ENCODE measurements around the gene MBNL1. TPM values are rescaled to one million over a fixed set of nuclear protein-coding genes. Genes with fewer than 3 reads are reported as not detected.

The MBNL1 gene
- total RNA-seq, 4 donors from 2014 or later = 152 to 286 (median 228) TPM

DNA sequence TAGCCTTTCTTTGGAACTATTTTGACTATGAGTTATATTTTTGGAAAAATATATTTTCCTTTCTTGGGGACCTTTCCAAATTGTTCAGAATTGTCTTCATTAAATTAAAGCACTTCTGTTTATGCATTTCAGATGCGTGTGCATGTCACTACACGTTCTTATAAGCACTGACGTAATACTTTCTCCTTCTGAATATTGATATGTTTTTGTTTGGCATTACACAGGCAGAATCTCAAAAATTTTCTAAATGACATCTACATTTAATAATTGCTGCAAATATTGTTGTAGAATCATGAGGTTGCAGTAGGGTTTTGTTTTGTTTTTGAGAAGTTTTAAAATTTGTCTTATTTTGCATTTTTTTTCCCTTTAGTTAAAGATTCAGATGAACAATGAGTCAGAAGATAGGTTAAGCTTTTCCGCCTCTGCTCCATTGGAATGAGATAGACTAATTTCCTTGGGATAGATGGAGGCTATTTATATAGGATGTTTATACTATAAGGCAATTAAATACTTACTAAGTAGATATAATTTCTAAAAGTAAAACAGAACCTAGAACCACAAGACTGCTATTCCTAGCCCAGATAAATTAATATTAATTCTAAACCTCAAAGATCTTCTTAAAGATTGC is 110.8 kb downstream of the MBNL1 start:
- no peak overlapping the region for H3K4me3 ChIP-seq (ENCODE audit: low read depth, poor library complexity, severe bottlenecking)
- TF ChIP-seq POLR2A (IDR thresholded peaks at IDR 0.05) = no peak
- TF ChIP-seq, protein P1, sequence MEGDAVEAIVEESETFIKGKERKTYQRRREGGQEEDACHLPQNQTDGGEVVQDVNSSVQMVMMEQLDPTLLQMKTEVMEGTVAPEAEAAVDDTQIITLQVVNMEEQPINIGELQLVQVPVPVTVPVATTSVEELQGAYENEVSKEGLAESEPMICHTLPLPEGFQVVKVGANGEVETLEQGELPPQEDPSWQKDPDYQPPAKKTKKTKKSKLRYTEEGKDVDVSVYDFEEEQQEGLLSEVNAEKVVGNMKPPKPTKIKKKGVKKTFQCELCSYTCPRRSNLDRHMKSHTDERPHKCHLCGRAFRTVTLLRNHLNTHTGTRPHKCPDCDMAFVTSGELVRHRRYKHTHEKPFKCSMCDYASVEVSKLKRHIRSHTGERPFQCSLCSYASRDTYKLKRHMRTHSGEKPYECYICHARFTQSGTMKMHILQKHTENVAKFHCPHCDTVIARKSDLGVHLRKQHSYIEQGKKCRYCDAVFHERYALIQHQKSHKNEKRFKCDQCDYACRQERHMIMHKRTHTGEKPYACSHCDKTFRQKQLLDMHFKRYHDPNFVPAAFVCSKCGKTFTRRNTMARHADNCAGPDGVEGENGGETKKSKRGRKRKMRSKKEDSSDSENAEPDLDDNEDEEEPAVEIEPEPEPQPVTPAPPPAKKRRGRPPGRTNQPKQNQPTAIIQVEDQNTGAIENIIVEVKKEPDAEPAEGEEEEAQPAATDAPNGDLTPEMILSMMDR (IDR thresholded peaks at IDR 0.05) = no peak
- WGBS, 2 donors = 59 to 65% methylated on average over 4 of the region's 4 CpGs
- intact Hi-C loops (cut with DNase I; ENCODE audit: low total_unique reads) = no loop called here
- no peak for DNase-seq (ENCODE audit: low spot score in 2 of 2)

DNA sequence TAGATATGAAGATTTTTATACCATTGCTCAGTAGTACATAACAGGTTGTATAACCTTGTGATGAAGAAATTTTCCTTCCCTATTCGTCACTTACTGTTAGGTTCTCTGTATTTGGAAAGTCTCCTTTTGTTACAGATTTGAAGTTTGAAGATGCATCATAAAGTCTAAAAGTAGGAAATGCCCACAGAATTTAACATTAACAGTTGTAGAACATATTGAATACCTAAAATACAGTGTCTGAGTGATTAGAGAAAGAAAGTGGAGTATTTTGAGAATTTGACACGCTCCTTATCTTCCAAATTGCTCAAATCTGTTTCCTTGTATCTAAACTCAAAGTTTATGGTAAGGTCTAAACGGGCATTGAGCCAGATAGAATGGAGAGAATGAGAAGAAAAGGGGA is 111.3 kb downstream of the MBNL1 start:
- no peak overlapping the region for H3K4me3 ChIP-seq (ENCODE audit: low read depth, poor library complexity, severe bottlenecking)
- TF ChIP-seq POLR2A (IDR thresholded peaks at IDR 0.05) = no peak
- TF ChIP-seq, protein P1 (IDR thresholded peaks at IDR 0.05) = no peak
- DNase-seq (ENCODE audit: low spot score in 2 of 2) = no peak
- 66 to 75% methylated on average over 3 of the region's 3 CpGs for WGBS, 2 donors
- intact Hi-C loops (cut with DNase I; ENCODE audit: low total_unique reads) = no loop called here

DNA sequence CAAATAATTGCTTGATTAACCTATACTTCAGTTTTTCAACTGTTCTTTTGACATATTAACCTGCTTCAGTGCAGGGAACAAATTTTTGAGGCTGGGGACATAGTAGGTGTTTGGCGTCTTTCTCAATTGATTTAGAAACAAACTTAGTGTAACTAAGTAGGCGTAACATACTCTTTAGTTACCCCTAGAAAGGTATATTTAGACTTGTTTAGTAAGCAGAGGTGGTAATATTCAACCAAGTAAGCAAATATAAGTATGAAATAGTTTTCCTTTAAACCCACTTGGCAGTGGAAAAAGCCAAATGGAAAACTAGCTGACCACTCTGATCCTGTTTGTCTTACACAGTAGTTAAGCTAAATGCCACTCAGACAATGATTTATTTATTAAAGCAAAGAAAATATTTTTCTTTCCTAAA is 113.2 kb downstream of the MBNL1 start:
- 70 to 81% methylated on average over 2 of the region's 2 CpGs for WGBS, 2 donors
- no peak overlapping the region for H3K4me3 ChIP-seq (ENCODE audit: low read depth, poor library complexity, severe bottlenecking)
- TF ChIP-seq, protein P1 (IDR thresholded peaks at IDR 0.05) = no peak
- no peak for TF ChIP-seq POLR2A (IDR thresholded peaks at IDR 0.05)
- no peak for DNase-seq (ENCODE audit: low spot score in 2 of 2)
- intact Hi-C loops (cut with DNase I; ENCODE audit: low total_unique reads) = no loop called here

DNA sequence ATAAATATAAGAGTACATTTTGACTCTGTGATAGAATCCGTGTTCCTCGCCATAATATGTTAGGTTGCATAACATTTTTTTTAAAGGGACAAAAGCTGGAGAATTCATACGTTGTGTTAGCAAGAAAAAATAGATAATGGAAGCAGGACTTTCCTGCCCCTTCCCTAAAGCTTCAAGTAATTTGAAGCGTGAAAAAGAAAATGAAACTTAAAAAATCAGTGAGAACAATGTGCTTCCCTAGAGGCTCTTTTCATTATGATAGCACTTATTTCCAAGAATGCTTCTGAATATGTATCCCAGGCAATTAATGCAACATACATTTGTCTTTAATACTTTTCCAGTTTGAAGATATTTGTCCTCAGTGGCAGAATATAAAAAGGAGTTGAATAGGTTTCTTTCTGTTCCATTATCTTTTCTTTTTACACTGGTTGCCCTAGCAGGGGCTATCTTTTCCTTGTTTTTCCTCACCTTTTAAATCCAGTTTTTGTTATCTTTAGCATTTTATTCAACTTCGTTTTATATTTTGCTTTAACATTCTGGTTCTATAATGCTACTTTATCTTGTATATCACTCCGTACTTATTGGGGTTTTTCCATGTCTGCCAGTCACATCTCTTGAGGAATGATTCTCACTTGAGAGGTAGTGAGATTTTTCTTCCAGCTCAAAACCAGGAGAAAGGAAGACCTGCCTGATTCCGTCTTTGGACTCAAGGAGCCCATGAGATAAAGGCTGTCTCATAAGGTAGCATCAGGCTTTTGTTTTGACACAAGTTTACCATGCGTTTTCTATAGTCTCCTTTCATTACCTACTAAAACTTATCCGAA is 113.8 kb downstream of the MBNL1 start:
- intact Hi-C loops (cut with DNase I; ENCODE audit: low total_unique reads) = no loop called here
- no peak for TF ChIP-seq POLR2A (IDR thresholded peaks at IDR 0.05)
- TF ChIP-seq, protein P1 (IDR thresholded peaks at IDR 0.05) = no peak
- H3K4me3 ChIP-seq (ENCODE audit: low read depth, poor library complexity, severe bottlenecking) = no peak overlapping the region
- no peak for DNase-seq (ENCODE audit: low spot score in 2 of 2)
- 34 to 40% methylated on average over 9 of the region's 9 CpGs for WGBS, 2 donors

DNA sequence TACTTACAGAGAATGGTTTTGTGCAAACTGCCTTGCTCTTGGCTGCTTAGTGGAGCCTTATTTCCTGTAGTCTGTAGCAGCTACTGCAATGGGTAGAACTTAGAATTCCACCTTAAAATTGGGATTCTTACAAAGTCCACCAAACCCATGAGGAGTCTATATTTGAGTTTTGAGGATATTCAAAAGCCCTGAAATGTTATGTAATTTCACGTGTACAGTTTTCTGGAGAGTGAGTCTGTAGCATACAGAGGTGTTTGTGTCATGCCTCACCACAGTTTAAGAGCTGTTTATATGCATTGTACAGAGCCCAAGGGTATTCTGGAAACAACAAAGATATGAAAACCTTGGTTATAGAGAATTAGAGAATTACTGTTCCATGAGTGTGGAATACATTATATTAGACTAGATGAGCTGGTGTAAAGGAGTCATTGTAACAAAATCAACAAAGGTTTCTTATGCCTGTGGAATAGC is 114.4 kb downstream of the MBNL1 start:
- WGBS, 2 donors = 50 to 59% methylated on average over 1 of the region's 1 CpG
- no peak for TF ChIP-seq POLR2A (IDR thresholded peaks at IDR 0.05)
- TF ChIP-seq, protein P1 (IDR thresholded peaks at IDR 0.05) = no peak
- no peak for DNase-seq (ENCODE audit: low spot score in 2 of 2)
- intact Hi-C loops (cut with DNase I; ENCODE audit: low total_unique reads) = no loop called here
- H3K4me3 ChIP-seq (ENCODE audit: low read depth, poor library complexity, severe bottlenecking) = no peak overlapping the region
